Right lobe of liver (tissue), 4 donors: ENCODE measurements around the gene LORICRIN.

Source experiments
- CTCF ChIP-seq, 4 donors: fragments of 200-600 bp in 3 of 4; fragments of 450-650 bp in 1 of 4; IDR thresholded peaks; one replicate each; pipeline versions ENCODE4 v1.5.1 to v1.8.0; 2016 to 2022; ENCODE audit warnings: antibody characterized with exemption in 4 of 4, mild to moderate bottlenecking in 2 of 4
- POLR2A ChIP-seq: fragments of 450-650 bp; IDR thresholded peaks from one replicate; pipeline ENCODE4 v1.6.1; 2017; ENCODE audit warnings: antibody characterized with exemption, mild to moderate bottlenecking
- donor health status: DM: no; HTN: no; CAD: no.
- donor health status: DM: no; HTN: no; CAD: no.
- donor health status: DM: no; HTN: yes; CAD: no.

- no peak for TF ChIP-seq CTCF (IDR thresholded peaks at IDR 0.05)
- TF ChIP-seq POLR2A = no peak
These were observed 42.8 kb downstream of the LORICRIN start for GRCh38 chr1:153302308-153302707.
